Endothelial cell of hepatic sinusoid (primary cell): ENCODE data around the gene TGFB3.

ENCODE experiments used
- in situ Hi-C: cut with HindIII; loops from 2 replicates; pipeline ENCODE4 v1.10.0; 2017; ENCODE audit warnings: low sequenced_read_pairs

TGFB3 gene

GRCh38 chr14:75987201-75987970, 5.6 kb upstream of the TGFB3 start:
- in situ Hi-C loops, result no loop called here

- in situ Hi-C loops, result no loop called here
Observed at GRCh38 chr14:75986439-75986765, 4.6 kb upstream of the TGFB3 start.

GRCh38 chr14:75985618-75986438, 4.0 kb upstream of the TGFB3 start, which contains the start of gene IFT43:
Gene IFT43 (plus strand): TSS chr14:75985763. CDS start chr14:75985787, 24 bp downstream.
- in situ Hi-C loops, result no loop called here

GRCh38 chr14:75984674-75985073, 2.9 kb upstream of the TGFB3 start:
- in situ Hi-C loops, result no loop called here

- in situ Hi-C loops, result no loop called here
Observed at GRCh38 chr14:75983019-75983358, 1.2 kb upstream of the TGFB3 start.

DNA sequence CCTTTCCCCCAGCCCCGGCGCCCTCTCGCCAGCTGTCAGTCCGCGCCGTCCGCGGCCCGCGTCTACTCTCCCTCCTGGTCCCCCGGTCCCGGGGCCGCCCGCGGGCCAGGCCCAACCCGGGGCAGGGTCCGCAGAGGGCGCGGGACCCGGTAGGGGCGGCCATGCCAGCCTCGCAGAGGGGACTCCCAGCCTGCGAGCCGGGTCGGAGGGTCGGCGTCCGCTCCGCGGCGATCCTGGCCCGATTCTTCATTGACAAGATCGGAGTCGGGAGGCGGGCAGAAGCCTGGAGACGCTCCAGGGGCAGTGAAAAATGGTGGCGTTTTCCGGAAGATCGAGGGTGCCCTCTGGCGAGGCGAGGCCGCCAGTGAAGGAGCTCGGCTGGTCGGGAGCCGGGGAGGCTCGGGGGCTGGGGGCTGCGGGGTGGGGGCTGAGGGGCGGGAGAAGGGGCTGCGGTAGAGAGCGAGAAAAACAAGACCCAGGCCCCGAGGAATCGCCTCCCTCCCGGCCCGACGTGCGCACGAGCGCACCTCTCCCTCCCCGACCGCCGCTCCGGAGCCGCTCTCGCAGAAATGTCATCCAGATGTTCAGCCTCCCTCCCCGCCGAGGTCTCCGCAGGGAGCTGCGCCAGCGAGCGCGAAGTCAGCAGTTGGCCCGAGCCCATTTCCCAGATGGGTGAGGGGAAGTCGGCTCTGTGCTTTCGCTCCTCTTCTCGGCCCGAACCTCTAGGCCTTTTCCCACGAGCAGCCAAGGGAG, 647 bp upstream of the TGFB3 start:
- in situ Hi-C loops, result no loop called here

DNA sequence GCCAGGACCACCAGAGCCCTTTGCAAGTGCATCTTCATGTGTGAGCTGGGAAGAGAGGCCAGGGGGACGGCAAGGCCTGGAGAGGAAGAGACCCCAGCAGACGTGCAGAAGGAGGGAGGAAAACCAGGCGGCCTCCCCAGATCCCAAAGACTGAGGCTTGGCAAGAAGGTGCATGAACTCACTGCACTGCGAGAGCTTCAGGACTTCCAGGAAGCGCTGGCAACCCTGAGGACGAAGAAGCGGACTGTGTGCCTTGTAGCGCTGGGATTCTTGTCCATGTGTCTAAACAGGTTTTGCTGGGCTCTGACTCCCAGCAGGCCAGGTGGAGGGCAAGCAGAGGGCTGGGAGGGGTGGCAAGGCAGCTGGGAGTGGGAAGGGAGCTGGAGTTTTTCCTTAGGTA, 939 bp downstream of the TGFB3 start:
- in situ Hi-C loops, result no loop called here

DNA sequence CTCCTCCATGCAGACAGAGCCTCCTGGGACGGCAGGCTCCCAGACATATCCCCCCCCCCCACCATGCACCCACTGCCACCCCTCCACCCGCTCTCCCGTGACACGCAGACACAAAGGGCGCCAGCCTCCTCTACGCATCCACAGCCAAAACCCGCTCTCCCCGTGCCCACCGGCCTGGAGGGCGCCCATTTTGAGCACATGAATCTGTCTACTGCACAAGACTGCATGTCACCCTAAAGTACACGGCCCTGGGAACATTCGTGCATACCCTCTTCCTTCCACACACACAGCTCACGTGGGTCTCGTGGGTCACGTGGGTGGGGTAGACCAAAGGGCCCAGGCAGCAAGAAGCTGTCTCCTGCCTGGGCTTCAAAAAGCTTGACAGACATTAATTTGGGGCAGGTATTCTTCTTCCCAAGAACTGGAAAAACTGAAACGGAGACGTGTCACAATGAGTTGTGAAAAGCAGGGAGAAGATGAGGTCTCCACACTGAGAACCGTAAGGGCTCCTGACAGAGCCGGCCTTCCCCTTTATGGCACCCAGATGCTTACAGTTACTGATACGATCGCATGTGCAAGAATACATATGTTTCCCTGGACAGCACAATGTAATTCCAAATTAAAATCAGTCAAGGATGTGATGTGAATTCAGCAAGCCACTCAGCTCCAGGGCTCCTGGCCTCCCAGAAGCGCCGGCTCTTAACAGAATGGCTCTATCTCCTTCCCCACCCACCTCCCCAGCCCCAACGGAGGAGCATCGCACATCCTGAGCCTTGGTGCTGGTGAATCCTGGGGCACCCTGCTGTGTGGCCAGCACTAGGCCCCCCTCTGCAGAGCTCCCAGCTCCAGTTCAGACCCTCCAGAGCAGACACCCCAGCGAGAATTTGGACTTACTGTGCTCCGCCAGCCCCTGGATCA, 1.9 kb downstream of the TGFB3 start:
- in situ Hi-C loops, result no loop called here

- in situ Hi-C loops, result no loop called here
Observed at GRCh38 chr14:75979071-75979571, 2.7 kb downstream of the TGFB3 start.

GRCh38 chr14:75978249-75978731, 3.5 kb downstream of the TGFB3 start:
- in situ Hi-C loops, result no loop called here

DNA sequence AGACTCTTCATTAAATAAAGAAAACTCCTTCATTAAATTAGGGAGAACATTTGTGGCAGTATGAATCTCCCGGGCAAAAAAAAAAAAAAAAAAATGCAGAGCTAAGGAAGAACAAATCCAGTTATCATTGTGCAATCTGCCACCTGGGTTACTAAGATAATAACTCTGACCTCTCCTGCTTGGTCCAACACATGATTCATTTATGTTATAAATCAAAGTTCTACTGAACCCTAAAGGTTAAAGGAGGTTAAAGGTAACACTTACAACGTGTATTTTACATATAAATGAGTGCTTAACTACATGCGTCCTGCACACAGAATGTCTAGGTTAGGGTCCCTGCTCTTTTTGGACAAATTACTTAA, 4.2 kb downstream of the TGFB3 start:
- in situ Hi-C loops, result no loop called here

- in situ Hi-C loops, result no loop called here
Observed at GRCh38 chr14:75976826-75977581, 4.8 kb downstream of the TGFB3 start.

DNA sequence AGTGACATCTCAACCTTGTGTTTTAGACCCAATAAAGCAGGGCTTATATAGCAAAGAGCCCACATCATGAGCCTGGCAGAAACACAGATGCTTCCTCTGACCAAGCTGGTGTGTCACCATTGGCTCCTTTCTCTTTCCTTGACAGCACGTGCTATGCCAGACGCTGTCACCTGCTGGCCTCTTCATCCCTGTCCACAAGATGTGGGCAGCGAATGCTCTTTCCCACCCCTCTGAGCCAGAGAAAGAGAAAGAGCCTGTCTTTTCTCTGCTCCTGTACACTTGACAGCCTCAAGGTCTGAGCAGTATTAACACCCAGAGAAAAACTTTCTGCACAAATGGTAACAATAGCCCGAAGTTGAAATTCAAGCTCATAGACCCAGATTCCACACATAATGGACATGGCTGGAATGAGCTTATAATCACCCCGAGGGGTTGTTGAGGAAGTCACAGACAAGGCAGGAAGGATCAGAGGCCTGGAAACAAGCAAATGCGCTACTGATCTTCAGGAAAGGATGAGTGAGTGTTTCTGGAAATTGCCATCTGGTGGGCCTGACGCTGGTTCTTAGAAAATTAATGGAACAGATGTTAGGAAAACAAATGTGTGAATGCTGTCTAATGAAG, 8.9 kb downstream of the TGFB3 start:
- in situ Hi-C loops, result no loop called here

DNA sequence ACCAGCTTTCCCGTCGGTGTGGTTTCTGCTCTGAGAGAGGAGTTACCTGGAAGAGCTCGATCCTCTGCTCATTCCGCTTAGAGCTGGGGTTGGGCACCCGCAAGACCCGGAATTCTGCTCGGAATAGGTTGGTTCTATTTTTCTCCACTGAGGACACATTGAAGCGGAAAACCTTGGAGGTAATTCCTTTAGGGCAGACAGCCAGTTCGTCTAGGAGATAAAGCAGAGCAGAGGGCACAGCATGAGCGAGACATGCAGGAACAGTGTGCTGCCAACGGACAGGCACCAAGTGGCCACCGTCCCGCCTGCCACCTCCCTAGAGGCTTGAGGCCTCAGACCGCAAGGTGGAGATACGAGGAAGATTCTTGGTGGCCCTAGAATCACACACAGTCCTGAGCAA, 10.3 kb downstream of the TGFB3 start:
- in situ Hi-C loops, result no loop called here

- in situ Hi-C loops, result no loop called here
Observed at GRCh38 chr14:75970989-75971388, 10.8 kb downstream of the TGFB3 start.

DNA sequence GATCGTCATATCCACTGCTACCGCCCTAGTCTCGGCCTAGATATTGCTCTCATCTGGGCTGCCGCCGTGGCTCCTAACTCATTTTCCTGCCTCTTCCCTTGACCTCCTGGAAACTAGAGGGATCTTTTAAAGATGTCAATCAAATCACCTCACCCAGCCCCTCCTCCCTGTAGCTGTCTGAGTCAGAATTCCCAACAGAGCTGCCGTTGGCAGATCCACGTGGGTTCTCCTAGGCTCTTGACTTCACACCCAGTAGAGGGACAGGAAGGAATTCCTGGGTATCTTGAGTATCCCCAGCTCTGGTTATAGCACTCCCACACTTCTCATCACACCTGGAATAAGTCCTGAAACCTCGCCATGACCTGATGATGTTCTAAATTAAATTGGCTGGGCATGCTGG, 11.9 kb downstream of the TGFB3 start:
- in situ Hi-C loops, result no loop called here

GRCh38 chr14:75969126-75969525, 12.7 kb downstream of the TGFB3 start:
- in situ Hi-C loops, result no loop called here

DNA sequence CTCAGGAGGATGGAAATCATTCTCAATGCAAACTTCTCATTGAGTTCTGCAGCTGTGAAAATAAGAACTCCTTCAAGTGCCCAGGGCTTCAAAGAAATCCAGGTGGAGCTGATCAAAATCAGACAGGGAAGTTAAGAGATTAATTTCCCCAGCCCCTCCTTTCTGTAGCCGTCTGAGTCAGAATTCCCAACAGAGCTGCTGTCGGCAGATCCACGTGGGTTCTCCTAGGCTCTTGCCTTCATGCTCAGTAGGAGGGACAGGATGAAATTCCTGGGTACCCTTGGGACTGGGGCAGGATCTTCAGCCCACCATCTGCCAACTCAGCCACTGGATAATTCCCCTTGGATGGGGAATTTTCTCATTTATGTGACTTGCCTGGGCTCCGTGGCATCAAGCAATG, 13.3 kb downstream of the TGFB3 start:
- in situ Hi-C loops, result no loop called here

DNA sequence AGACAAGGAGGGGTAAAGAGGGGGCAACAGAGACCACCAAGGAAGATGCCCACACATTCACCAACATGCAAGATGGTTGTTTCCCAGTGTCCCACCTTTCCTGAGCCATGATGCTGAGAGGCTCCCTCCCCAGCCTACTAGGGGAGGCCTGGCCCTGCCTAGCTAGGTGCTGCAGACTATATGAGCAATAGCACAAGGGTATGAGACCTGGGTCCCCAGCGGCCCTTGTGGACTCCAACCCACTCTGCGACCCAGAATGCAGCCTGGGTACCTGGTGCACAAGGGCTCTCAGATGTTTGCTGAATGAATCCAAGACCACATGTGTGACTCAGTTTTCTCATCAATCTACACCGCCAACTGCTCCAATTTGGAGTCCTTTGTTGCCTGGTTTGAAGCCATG, 13.9 kb downstream of the TGFB3 start:
- in situ Hi-C loops, result no loop called here
